Fibroblast of lung (primary cell): ENCODE measurements around the gene SART3.

ENCODE experiments used
- EZH2 ChIP-seq: IDR thresholded peaks from 2 replicates; pipeline ENCODE4 v1.5.1; 2012; ENCODE audit warnings: low read length, control low read depth, mild to moderate bottlenecking; ENCODE audit errors: missing control alignments
- TF ChIP-seq, protein P1 (sequence below), 2 donors: IDR thresholded peaks in 1 of 2; conservative IDR thresholded peaks in 1 of 2; 1 replicate in 1 of 2; 2 replicates in 1 of 2; pipeline ENCODE4 v1.5.1; 2011 to 2012; ENCODE audit warnings: low read length in 2 of 2, control low read depth in 1 of 2, inconsistent platforms in 1 of 2, low read depth in 1 of 2, mild to moderate bottlenecking in 1 of 2

DNA sequence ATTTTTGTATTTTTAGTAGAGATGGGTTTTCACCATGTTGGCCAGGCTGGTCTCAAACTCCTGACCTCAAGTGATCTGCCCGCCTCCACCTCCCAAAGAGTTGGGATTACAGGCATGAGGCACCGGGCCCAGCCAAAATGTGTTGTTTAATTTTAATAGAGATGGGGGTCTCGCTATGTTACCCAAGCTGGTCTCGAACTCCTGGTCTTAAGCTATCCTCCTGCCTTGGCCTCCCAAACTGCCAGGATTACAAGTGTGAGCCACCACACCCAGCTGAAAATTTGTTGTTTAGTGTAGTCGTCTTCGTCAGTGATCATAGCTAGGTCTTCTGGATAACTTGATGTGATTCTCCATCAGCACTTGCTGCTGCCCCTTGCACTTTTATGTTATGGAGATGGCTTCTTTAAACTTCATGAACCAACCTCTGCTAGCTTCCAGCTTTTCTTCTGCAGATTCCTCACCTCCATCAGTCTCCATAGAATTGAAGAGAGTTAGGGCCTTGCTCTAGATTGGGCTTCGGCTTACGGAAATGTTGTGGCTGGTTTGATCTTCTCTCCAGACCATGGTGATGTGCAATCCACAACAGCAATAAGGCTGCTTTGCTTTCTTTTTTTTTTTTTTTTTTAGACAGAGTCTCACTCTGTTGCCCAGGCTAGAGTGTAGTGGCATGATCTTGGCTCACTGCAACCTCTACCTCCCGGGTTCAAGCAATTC lies 14.4 kb upstream of the SART3 start:
- TF ChIP-seq EZH2, result no peak
- TF ChIP-seq, protein P1, sequence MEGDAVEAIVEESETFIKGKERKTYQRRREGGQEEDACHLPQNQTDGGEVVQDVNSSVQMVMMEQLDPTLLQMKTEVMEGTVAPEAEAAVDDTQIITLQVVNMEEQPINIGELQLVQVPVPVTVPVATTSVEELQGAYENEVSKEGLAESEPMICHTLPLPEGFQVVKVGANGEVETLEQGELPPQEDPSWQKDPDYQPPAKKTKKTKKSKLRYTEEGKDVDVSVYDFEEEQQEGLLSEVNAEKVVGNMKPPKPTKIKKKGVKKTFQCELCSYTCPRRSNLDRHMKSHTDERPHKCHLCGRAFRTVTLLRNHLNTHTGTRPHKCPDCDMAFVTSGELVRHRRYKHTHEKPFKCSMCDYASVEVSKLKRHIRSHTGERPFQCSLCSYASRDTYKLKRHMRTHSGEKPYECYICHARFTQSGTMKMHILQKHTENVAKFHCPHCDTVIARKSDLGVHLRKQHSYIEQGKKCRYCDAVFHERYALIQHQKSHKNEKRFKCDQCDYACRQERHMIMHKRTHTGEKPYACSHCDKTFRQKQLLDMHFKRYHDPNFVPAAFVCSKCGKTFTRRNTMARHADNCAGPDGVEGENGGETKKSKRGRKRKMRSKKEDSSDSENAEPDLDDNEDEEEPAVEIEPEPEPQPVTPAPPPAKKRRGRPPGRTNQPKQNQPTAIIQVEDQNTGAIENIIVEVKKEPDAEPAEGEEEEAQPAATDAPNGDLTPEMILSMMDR (conservative IDR thresholded peaks at IDR 0.05 in 1 of 2, IDR thresholded peaks at IDR 0.05 in 1 of 2; ENCODE audit: low read depth in 1 of 2, low read length in 2 of 2), result no peak
